AG09309 (cell line): ENCODE measurements around the gene SUGCT.

Experiments
- DNase-seq: peaks from one replicate; pipeline ENCODE4 v3.0.0-alpha.2; 2010; ENCODE audit warnings: low read depth
- H3K4me3 ChIP-seq: 2 replicates; pipeline ENCODE4 v1.5.1; 2011; ENCODE audit warnings: mild to moderate bottlenecking, low read depth, low read length, moderate library complexity; ENCODE audit not compliant: control insufficient read depth
- TF ChIP-seq, protein P1 (sequence below): IDR thresholded peaks from 2 replicates; pipeline ENCODE4 v1.5.1; 2011; ENCODE audit warnings: mild to moderate bottlenecking, low read depth, low read length, inconsistent platforms; ENCODE audit not compliant: insufficient read depth, control insufficient read depth; ENCODE audit errors: missing control alignments

Gene SUGCT

DNA sequence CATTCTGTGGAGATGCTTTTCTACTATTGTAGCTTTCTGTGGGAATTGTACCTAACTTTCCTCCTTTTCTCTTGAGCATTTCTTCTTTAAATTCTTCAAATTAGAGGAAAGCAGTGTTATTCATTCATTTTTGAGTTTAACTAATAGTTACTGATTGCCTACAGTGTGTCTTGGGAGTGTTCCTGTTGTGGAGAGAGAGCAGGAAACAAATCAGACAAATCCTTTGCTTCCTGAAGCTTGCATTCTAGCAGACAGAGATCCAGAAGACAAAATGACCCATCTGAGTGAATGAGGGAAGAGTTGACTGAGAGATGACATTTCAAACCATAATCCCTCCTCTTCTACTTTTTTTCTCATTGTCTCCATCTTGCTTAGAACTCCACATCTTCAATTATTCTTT is 170.4 kb downstream of the SUGCT start:
- DNase-seq = no peak
- TF ChIP-seq, protein P1, sequence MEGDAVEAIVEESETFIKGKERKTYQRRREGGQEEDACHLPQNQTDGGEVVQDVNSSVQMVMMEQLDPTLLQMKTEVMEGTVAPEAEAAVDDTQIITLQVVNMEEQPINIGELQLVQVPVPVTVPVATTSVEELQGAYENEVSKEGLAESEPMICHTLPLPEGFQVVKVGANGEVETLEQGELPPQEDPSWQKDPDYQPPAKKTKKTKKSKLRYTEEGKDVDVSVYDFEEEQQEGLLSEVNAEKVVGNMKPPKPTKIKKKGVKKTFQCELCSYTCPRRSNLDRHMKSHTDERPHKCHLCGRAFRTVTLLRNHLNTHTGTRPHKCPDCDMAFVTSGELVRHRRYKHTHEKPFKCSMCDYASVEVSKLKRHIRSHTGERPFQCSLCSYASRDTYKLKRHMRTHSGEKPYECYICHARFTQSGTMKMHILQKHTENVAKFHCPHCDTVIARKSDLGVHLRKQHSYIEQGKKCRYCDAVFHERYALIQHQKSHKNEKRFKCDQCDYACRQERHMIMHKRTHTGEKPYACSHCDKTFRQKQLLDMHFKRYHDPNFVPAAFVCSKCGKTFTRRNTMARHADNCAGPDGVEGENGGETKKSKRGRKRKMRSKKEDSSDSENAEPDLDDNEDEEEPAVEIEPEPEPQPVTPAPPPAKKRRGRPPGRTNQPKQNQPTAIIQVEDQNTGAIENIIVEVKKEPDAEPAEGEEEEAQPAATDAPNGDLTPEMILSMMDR = no peak
- no peak overlapping the region for H3K4me3 ChIP-seq

DNA sequence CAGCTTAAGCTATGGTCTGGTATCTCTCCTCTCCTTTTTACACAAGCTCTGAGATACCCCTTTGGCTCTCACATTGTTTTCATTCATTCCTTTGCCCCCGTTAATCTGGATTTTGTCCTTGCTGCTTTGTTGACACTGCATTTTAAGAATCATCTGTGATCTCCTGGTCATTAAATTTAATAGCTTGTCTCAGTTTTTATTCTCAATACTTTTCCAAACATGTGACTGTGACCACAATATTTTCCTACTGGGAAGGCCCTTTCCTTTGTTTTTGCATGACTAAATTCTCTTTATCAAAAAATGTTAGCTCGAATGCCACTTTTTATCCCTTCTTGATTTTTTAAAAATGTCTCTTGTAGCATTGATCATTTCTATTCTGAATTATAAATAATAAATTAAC is 171.2 kb downstream of the SUGCT start:
- no peak for DNase-seq
- TF ChIP-seq, protein P1 = no peak
- H3K4me3 ChIP-seq = no peak overlapping the region

DNA sequence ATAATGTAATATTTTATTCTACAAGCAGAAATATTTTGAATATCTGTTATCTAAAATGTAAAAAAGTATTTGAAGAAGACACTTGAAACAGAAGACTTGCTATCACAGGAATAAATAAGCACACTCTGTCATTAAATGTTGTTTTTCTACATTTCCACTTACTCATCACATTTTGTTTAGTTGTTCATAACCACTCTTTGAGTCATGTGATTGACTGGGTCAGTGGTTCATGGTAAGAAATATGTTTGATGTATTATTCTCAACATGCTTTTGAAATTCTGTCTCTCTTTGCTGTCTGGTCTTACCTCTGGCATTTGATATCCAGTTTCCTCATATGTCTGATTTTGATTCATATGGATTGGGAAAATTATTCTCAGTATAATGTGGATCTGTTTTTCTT is 171.8 kb downstream of the SUGCT start:
- no peak overlapping the region for H3K4me3 ChIP-seq
- TF ChIP-seq, protein P1 = no peak
- no peak for DNase-seq

DNA sequence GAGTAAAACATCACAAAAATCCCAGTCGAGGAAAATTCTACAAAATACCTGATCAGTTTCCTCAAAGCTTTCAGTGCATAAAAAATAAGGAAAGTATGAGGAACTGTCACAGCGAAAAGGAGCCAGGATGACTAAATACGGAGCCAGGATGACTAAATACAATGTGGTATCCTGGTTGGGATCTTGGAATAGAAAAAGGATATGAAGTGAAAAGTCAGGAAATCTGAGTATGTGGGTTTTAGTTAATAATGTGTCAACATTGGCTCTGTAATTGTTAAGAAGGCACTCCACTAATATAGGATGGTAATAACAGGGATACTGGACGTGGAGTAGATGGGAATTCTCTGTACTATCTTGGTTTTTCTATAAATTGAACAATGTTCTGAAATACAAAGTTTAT is 175.5 kb downstream of the SUGCT start:
- DNase-seq = no peak
- no peak overlapping the region for H3K4me3 ChIP-seq
- TF ChIP-seq, protein P1 = no peak

DNA sequence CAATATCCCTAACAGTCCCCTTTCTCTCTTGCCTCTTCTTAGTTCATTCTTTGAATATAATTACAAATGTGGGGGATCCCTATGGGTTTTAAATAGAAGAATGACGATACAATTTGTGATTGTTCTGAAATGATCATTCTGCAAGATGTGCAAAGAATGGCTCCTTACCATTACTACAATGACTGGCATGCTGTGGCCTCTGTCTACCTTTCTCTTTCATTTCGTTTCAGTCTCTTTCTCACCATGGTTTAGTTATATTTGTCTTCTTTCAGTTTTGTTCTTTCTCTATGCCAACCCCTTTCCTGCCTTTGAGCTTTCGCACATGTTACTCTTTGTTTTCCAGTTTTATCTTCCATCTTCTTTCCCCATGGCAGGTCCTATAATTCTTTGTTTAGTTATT is 176.5 kb downstream of the SUGCT start:
- no peak for DNase-seq
- TF ChIP-seq, protein P1 = no peak
- no peak overlapping the region for H3K4me3 ChIP-seq

DNA sequence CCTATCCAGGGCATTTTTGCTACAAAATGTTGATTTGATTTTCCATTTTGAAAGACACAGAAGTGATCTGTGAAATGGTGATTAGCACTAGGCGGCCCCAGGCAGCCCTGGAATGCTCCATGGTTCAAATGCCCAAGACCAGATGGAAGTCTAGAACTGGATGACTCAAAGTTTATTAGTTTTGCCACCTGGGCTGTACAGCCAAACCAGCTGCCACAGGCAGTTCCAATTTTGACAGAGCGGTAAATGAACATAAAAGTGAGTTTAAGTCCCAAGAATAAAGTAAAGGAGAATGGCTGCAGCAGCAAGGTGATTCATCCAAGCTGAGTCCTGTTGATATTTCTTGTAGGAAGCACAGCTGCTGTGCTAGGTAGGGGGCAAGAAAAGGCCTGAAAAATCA is 180.5 kb downstream of the SUGCT start:
- TF ChIP-seq, protein P1 = no peak
- no peak for DNase-seq
- H3K4me3 ChIP-seq = no peak overlapping the region

DNA sequence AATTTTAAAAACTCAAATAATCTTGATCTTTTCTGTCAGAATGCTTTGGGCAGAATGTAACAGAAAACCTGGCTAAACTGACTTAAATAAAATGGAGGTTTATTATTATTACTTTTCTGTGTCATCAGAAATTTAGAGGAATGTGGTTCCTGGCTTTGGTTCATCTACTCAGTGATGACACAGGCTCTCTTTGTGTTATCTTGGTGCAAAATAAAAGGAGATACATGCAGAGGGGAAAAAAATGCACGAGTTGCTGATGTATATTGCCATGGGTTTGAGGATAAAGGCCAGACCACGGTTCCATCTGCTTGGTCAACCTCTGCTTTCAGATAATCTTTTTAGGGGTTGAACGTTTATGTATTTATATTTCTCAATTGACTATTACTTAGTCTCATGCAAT is 181.4 kb downstream of the SUGCT start:
- no peak overlapping the region for H3K4me3 ChIP-seq
- DNase-seq = no peak
- TF ChIP-seq, protein P1 = no peak
